GM12878 (cell line): ENCODE results near the gene SGMS1. TPM values are rescaled to one million over a fixed set of nuclear protein-coding genes. Genes with fewer than 3 reads are reported as not detected.
"Not testable (repeated sequence)": the region's sequence is repeated elsewhere in the genome, so short reads cannot be mapped to it uniquely, and the experiment has no call there.

ENCODE experiments used
- ATAC-seq: fragments of 200-7000 bp; cut with Tn5 transposase; 3 replicates; pipeline ENCODE4 v1.9.1; 2020; ENCODE audit warnings: mild to moderate bottlenecking, moderate library complexity
- BruUV-seq: library from RNA; stranded (reverse); fragments of 400-500 nt; replicated peaks from 2 replicates; lab custom pipeline; 2021; lab: Mats Ljungman, UMichigan
- CTCF ChIA-PET: fragments of 300-600 bp; sonication (Branson Sonifier 250); formaldehyde crosslinking; extraction: SDS; loops from one replicate; lab custom pipeline; 2021; ENCODE audit warnings: inconsistent platforms; lab: Yijun Ruan, JAX
- POLR2A ChIA-PET: fragments of 350-600 bp; formaldehyde crosslinking; extraction: SDS; loops from one replicate; lab custom pipeline; 2021; ENCODE audit warnings: inconsistent platforms; lab: Charles Lee
- RAD21 ChIA-PET: fragments of 300-600 bp; sonication (Branson Sonifier 250); formaldehyde crosslinking; loops from one replicate; lab custom pipeline; 2023; ENCODE audit warnings: antibody characterized with exemption; ENCODE audit not compliant: unreplicated experiment; lab: Charles Lee
- SMC1A ChIA-PET: fragments of 300-600 bp; sonication (Branson Sonifier 250); formaldehyde crosslinking; loops from one replicate; lab custom pipeline; 2023; ENCODE audit not compliant: unreplicated experiment, uncharacterized antibody; lab: Charles Lee
- DNase-seq: peaks from one replicate; pipeline ENCODE4 v3.0.0-alpha.2; 2011; ENCODE audit warnings: low read depth, low spot score
- FAIRE-seq: peaks from 3 replicates; lab custom pipeline; 2011; peaks lifted over from hg19 to GRCh38; lab: Jason Lieb, UNC
- H2AFZ ChIP-seq: 2 replicates; pipeline ENCODE4 v1.6.0; 2011; ENCODE audit warnings: low read depth, low read length, control low read depth; ENCODE audit not compliant: control insufficient read depth
- H3K27ac ChIP-seq: 2 replicates; pipeline ENCODE4 v1.5.1; 2011; ENCODE audit warnings: control low read depth; ENCODE audit not compliant: control insufficient read depth, insufficient read depth
- H3K27me3 ChIP-seq, 2 experiments: replicated peaks in 1 of 2; 2 replicates each; pipeline versions ENCODE4 v1.6.0 to v1.6.1; 2011; ENCODE audit warnings: low read length in 1 of 2; ENCODE audit not compliant: control insufficient read depth in 2 of 2, insufficient read depth in 2 of 2
- H3K36me3 ChIP-seq, 2 experiments: 2 replicates each; pipeline ENCODE4 v1.5.1; 2011; ENCODE audit warnings: low read length in 1 of 2; ENCODE audit not compliant: control insufficient read depth in 2 of 2, insufficient read depth in 2 of 2
- H3K4me1 ChIP-seq: 2 replicates; pipeline ENCODE4 v1.6.1; 2011; ENCODE audit warnings: mild to moderate bottlenecking, low read length, moderate library complexity, mixed read lengths; ENCODE audit not compliant: control insufficient read depth, insufficient read depth
- H3K4me2 ChIP-seq: 2 replicates; pipeline ENCODE4 v1.6.0; 2011; ENCODE audit warnings: control low read depth; ENCODE audit not compliant: control insufficient read depth, insufficient read depth
- H3K4me3 ChIP-seq: fragments of 200-600 bp; sonication (generic); 2 replicates; pipeline ENCODE4 v1.5.1; 2016
- H3K79me2 ChIP-seq: 2 replicates; pipeline ENCODE4 v1.6.0; 2011; ENCODE audit warnings: low read length; ENCODE audit not compliant: control insufficient read depth, insufficient read depth
- H3K9ac ChIP-seq: 2 replicates; pipeline ENCODE4 v1.8.0; 2011; ENCODE audit warnings: low read length, control low read depth, mixed read lengths; ENCODE audit not compliant: control insufficient read depth, insufficient read depth
- H3K9me3 ChIP-seq: replicated peaks from 3 replicates; pipeline ENCODE4 v1.5.1; 2011; ENCODE audit warnings: mild to moderate bottlenecking, low read length; ENCODE audit not compliant: control insufficient read depth, insufficient read depth
- H4K20me1 ChIP-seq: 2 replicates; pipeline ENCODE4 v1.6.0; 2011; ENCODE audit not compliant: control insufficient read depth, insufficient read depth
- ATF7 ChIP-seq: fragments of 450-650 bp; IDR thresholded peaks from 2 replicates; pipeline ENCODE4 v1.6.1; 2016; ENCODE audit warnings: low read depth, mild to moderate bottlenecking
- EZH2 ChIP-seq: IDR thresholded peaks from 2 replicates; pipeline ENCODE4 v1.6.1; 2012; ENCODE audit warnings: low read depth, mild to moderate bottlenecking, control low read depth, inconsistent platforms, low read length, borderline replicate concordance; ENCODE audit not compliant: control insufficient read depth
- IRF4 ChIP-seq: IDR thresholded peaks from 2 replicates; pipeline ENCODE4 v1.6.1; 2011; ENCODE audit warnings: low read depth, low read length
- KLF5 ChIP-seq: fragments of 450-650 bp; IDR thresholded peaks from 2 replicates; pipeline ENCODE4 v1.6.1; 2014; ENCODE audit warnings: mild to moderate bottlenecking; ENCODE audit not compliant: partially characterized antibody
- NFXL1 ChIP-seq: fragments of 450-650 bp; IDR thresholded peaks from 2 replicates; pipeline ENCODE4 v1.6.1; 2017; ENCODE audit warnings: antibody characterized with exemption, mild to moderate bottlenecking, borderline replicate concordance
- TCF12 ChIP-seq: IDR thresholded peaks from 2 replicates; pipeline ENCODE4 v1.6.1; 2011; ENCODE audit warnings: low read depth, mild to moderate bottlenecking, low read length
- YY1 ChIP-seq: IDR thresholded peaks from 2 replicates; pipeline ENCODE4 v1.6.1; 2011; ENCODE audit warnings: low read depth, mild to moderate bottlenecking, low read length
- WGBS: methylation state at CpG from one replicate; pipeline ENCODE4 v1.1.6; 2016; ENCODE audit warnings: low lambda C conversion rate; ENCODE audit not compliant: insufficient replicate concordance, insufficient coverage; ENCODE audit errors: missing lambda C conversion rate; 5-methylcytosine and 5-hydroxymethylcytosine counted together
- in situ Hi-C: fragments of 300-500 bp; cut with MboI; formaldehyde crosslinking; loops from 9 replicates; pipeline ENCODE4 v1.14.3; 2018; ENCODE audit warnings: mixed read lengths
- intact Hi-C: fragments of 100-400 bp; cut with micrococcal nuclease; formaldehyde crosslinking; loops from one replicate; pipeline ENCODE4 v1.14.2; 2022; ENCODE audit not compliant: unreplicated experiment
- polyA plus RNA-seq, 11 experiments: library from polyadenylated mRNA; depleted of rRNA in 4 of 11; unstranded in 6 of 11; stranded (reverse) in 5 of 11; fragments of >200 nt; fragmentation: Nextera tagmentation in 4 of 11; fragmentation: Illumina TruSeq in 1 of 11; extraction: Ambion mirVana in 4 of 11; extraction: Trizol in 1 of 11; gene quantifications; 1 replicate in 1 of 11; 2 replicates in 10 of 11; pipeline versions ENCODE4 v1.2.1 to v1.2.3, GENCODE V29; 2011 to 2016; ENCODE audit warnings: inconsistent platforms in 2 of 11, missing spikeins in 2 of 11, low read depth in 1 of 11
- total RNA-seq, 4 experiments: library from RNA; depleted of rRNA in 3 of 4; stranded (reverse); fragments of >200 nt in 3 of 4; fragmentation: Illumina TruSeq in 1 of 4; extraction: Trizol in 1 of 4; gene quantifications; 2 replicates each; pipeline versions ENCODE4 v1.2.1 to v1.2.3, GENCODE V29; 2013 to 2021
- TF ChIP-seq, protein P1 (sequence below): IDR thresholded peaks from 2 replicates; pipeline ENCODE4 v1.6.1; 2012; ENCODE audit warnings: low read depth, low read length, improper control_type of control experiment
- TF ChIP-seq, protein P2 (sequence below): IDR thresholded peaks from 2 replicates; pipeline ENCODE4 v1.6.1; 2012; ENCODE audit warnings: improper control_type of control experiment, low read depth, low read length; ENCODE audit not compliant: insufficient replicate concordance

The SGMS1 gene
- total and polyA plus RNA-seq, 10 of the 15 experiments (the other 5 are each of a cell fraction or from before 2014, with no cell fraction given): 1.4 to 14.5 (median 4.9) TPM

GRCh38 chr10:50484550-50484949, 139.2 kb downstream of the SGMS1 start:
- POLR2A ChIA-PET, BruUV-seq, H3K27me3 ChIP-seq, H3K4me2 ChIP-seq, RAD21 ChIA-PET, in situ Hi-C loops, intact Hi-C loops, H2AFZ ChIP-seq, FAIRE-seq, H3K9ac ChIP-seq, H3K9me3 ChIP-seq, H3K4me3 ChIP-seq, H3K79me2 ChIP-seq, H4K20me1 ChIP-seq, H3K27ac ChIP-seq, H3K36me3 ChIP-seq, H3K4me1 ChIP-seq, DNase-seq, ATAC-seq: not testable (repeated sequence)
- ChIA-PET CTCF (interaction anchor here (0.8 kb wide), 1 partner anchor 11 kb away, joined by 3 read pairs; no protein-coding TSS in a partner anchor), SMC1A (interaction anchor here (0.8 to 3.8 kb wide), 6 partner anchors 11 to 99 kb away, joined by 3 to 17 read pairs (median 6); no protein-coding TSS in a partner anchor)
- WGBS: 95% methylated on average over 1 of the region's 1 CpG

DNA sequence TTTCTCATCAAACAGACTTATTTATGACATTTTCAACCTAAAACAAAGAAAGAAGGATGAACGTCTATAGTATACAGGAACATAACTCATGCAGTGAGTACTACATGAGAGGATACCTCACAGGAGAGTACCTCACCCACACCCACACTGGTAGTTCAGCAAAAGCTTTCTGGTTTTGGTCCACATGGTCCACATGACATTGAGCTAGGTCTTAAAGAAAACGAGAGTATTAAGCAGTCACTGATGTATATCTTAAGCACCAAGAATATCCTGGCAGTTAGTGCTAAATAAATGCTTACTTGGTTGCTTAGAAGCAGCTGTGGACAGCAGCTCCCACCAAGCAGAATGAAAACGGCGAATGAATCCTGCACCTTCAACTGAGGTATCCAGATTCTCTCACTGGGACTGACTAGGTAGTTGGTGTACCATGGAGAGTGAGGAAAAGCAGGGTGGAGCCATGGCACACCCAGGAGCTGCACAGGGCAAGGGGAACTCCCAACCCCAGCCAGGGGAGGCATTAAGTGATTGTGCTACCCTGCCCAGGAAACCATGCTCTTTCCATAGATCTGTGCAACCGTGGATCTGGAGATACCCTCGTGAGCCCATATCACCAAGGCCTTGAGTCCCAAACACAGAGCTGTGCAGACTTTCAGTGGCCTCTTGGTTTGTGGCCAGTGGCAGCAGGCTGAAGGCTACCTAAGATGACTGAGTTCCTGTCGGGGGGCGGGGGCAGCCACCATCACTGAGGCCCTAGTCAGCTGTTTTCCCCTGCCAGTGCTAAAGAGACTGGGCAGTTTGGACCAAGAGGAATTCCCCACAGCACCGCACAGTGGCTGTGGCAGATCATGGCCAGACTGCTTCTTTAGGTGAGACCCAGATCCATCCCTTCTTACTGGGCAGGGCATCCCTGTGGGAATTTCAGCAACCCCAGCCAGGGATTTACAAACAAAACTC, 143.4 kb downstream of the SGMS1 start:
- Histone ChIP-seq H3K36me3 (no peaks in the 10 kb centered on the region; a peak in 1 of 4 replicates), H3K4me2 (no peak overlapping the region), H3K27ac (no peak overlapping the region), H3K27me3 (no peaks in the 10 kb centered on the region), H3K79me2 (no peaks in the 10 kb centered on the region), H3K4me1 (0 out of 2 replicates have a peak, but pooled peaks cover 3% of the 10 kb centered on the region), H3K4me3 (no peak overlapping the region), H4K20me1 (no peaks in the 10 kb centered on the region), H3K9me3 (peaks cover 13% of the 10 kb centered on the region; the same call in 2 of the 3 replicates), H2AFZ (no peak overlapping the region), H3K9ac (no peak overlapping the region)
- intact Hi-C loops: no loop called here
- no TSS peak for BruUV-seq
- ATAC-seq: no peak
- RAD21 ChIA-PET: no interaction called here
- 73% methylated on average over 9 of the region's 9 CpGs for WGBS
- DNase-seq: no peak
- FAIRE-seq: no peak
- SMC1A ChIA-PET: interaction anchor here (0.7 to 2.3 kb wide), 6 partner anchors 10 to 74 kb away, joined by 3 to 8 read pairs (median 5); no protein-coding TSS in a partner anchor
- in situ Hi-C loops: no loop called here
- CTCF ChIA-PET: interaction anchor here (1.3 to 1.8 kb wide), 2 partner anchors 10 to 113 kb away, joined by 3 to 6 read pairs; no protein-coding TSS in a partner anchor
- POLR2A ChIA-PET: interaction anchor here (0.7 kb wide), 1 partner anchor 11 kb away, joined by 4 read pairs; no protein-coding TSS in a partner anchor
- TF ChIP-seq EZH2: no peak
- TF ChIP-seq, protein P1, sequence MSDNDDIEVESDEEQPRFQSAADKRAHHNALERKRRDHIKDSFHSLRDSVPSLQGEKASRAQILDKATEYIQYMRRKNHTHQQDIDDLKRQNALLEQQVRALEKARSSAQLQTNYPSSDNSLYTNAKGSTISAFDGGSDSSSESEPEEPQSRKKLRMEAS: no peak
- TF ChIP-seq TCF12: no peak
- TF ChIP-seq, protein P2, sequence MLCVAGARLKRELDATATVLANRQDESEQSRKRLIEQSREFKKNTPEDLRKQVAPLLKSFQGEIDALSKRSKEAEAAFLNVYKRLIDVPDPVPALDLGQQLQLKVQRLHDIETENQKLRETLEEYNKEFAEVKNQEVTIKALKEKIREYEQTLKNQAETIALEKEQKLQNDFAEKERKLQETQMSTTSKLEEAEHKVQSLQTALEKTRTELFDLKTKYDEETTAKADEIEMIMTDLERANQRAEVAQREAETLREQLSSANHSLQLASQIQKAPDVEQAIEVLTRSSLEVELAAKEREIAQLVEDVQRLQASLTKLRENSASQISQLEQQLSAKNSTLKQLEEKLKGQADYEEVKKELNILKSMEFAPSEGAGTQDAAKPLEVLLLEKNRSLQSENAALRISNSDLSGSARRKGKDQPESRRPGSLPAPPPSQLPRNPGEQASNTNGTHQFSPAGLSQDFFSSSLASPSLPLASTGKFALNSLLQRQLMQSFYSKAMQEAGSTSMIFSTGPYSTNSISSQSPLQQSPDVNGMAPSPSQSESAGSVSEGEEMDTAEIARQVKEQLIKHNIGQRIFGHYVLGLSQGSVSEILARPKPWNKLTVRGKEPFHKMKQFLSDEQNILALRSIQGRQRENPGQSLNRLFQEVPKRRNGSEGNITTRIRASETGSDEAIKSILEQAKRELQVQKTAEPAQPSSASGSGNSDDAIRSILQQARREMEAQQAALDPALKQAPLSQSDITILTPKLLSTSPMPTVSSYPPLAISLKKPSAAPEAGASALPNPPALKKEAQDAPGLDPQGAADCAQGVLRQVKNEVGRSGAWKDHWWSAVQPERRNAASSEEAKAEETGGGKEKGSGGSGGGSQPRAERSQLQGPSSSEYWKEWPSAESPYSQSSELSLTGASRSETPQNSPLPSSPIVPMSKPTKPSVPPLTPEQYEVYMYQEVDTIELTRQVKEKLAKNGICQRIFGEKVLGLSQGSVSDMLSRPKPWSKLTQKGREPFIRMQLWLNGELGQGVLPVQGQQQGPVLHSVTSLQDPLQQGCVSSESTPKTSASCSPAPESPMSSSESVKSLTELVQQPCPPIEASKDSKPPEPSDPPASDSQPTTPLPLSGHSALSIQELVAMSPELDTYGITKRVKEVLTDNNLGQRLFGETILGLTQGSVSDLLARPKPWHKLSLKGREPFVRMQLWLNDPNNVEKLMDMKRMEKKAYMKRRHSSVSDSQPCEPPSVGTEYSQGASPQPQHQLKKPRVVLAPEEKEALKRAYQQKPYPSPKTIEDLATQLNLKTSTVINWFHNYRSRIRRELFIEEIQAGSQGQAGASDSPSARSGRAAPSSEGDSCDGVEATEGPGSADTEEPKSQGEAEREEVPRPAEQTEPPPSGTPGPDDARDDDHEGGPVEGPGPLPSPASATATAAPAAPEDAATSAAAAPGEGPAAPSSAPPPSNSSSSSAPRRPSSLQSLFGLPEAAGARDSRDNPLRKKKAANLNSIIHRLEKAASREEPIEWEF: no peak
- TF ChIP-seq IRF4: no peak
- no peak for TF ChIP-seq NFXL1
- TF ChIP-seq YY1: no peak
- no peak for TF ChIP-seq KLF5
- TF ChIP-seq ATF7: no peak
